Measurements from ENCODE around the gene MYO19.
"Not testable (repeated sequence)": the region's sequence is repeated elsewhere in the genome, so short reads cannot be mapped to it uniquely, and the experiment has no call there.

The MYO19 gene

GRCh38 chr17:36532435-36532975 lies 2.2 kb downstream of the MYO19 start:
- no peak for DNase-seq

DNA sequence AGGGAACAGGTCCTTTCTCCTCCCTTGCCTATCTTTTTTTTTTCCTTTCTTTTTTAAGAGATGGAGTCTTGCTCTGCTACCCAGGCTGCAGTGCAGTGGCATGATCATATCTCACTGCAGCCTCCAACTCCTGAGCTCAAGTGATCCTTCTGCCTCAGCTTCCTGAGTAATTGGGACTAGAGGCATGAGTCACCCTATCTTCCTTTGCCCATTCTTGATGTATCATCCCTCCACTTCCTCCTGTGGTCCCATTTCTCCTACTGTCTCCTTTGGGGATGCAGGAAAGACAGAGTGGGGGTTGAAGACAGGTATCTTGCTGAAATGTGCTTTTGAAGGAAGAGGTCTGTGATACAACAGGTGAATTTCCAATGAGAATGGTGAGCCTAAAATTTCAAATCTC lies 5.5 kb downstream of the MYO19 start:
- no peak for DNase-seq

DNA sequence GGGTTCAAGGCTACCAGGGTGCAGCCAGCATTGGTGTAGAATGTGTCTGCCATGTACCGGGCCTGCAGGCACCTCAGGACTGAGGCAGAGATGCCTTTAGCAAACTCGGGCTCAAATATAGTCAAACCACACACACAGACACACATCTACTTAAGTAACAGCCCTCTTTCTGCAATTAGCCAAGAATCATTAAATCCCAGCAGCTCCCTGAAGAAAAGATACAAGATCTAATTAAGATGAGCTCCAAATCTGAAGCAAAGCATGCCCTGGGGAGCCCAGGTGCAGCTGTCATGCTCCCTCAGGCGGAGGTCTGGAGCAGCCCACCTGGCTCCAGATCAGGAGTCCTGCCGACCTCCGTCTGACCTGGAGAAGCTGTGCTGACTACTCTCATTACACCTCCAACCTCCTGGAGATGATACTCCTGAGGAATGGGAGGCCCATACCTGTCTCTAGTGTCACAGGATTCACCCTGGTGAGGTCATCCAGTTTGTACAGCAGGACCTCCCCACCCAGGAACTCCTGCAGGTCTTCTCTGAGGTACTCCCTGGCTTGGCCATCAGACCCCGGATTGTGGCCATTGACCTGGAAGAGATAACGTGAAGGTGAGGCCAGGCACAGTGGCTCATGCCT lies 6.9 kb downstream of the MYO19 start:
- no peak for DNase-seq

- no peak for DNase-seq
Observed at GRCh38 chr17:36525888-36526287, 8.8 kb downstream of the MYO19 start.

DNA sequence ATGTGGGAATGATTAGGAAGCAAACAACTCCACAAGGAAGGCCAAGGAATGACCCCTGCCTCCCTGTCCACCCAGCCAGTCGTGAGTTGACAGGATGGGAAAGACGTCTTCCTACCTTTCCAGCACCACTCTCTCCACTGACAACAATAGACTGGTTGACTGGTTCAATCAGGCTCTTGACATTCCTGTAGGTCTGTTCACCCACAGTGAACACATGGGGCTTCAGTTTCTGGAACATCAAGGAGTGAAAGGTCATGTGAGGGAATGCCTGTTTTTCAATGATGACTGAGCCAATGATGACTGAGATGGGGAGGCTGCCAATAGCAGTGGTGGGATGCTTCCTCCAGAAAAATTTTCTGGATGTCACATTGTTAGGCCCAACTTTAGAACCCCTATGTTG lies 9.6 kb downstream of the MYO19 start:
- no peak for DNase-seq

DNA sequence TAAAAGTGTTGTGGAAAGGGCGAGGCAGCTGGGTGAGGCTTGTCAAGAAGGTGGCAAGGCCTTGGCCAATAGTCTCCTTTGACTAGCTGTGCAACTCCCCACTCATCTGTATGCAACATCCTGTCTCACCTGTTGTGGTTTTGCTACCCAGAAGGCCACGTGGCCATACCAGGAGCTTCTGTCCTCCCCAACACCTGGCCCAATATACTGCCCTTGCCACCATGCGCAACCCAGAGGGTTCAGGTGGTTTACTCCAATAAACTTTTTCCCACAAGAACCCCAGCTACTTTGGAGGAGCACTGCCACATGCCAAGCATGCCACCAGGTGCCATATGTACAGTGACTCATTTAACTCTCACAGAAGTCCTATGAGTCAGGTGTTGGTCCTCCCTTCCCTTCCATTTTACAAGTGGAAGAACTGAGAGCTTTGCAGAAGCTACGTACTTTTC lies 10.2 kb downstream of the MYO19 start:
- no peak for DNase-seq

GRCh38 chr17:36523113-36523512 lies 11.6 kb downstream of the MYO19 start:
- no peak for DNase-seq

- DNase-seq, result no peak
Observed at GRCh38 chr17:36515837-36516236, 18.8 kb downstream of the MYO19 start.

DNA sequence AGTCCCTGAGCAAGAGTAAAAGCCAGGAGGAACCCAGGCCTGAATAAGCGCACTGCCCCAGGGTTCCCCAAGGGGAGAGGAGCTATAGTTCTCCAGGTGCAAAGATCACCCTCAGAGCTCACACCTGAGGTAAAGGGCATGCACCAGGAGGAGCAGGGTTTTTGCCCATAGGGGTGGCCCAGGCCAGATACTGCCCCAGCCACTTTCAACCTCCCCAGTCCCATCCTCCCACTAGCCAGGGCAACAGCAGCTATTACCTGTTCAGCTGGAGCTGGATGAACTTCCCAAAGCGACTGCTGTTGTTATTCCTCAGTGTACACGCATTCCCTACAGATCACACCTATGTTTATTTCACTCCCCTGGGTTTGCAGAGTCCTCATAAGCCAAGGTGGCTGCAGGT lies 19.8 kb downstream of the MYO19 start:
- no peak for DNase-seq

DNA sequence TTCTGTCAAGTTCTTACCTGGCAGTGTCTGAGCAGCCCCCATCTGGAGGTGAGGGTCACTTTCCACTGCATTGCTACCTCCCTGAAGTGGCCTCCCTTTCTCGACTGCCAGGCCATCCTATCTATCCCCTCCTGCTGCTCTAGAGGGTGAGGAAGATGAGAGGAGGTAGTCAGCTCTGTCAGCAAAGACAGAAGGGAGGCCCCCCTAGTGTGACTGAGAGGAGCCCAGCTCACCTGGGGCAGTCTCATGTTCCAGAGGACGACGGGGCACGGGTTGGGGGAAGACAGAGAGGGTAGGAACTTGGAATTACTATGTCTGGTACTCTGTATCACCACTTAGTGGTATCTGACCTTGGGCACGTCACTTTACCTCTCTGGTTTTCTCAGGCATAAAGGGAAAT lies 22.0 kb downstream of the MYO19 start:
- no peak for DNase-seq

GRCh38 chr17:36511216-36511615 lies 23.5 kb downstream of the MYO19 start:
- no peak for DNase-seq

GRCh38 chr17:36510636-36511035 lies 24.0 kb downstream of the MYO19 start:
- DNase-seq, result no peak

- DNase-seq, result no peak
Observed at GRCh38 chr17:36509272-36509985, 25.2 kb downstream of the MYO19 start.

GRCh38 chr17:36508439-36508838 lies 26.2 kb downstream of the MYO19 start:
- DNase-seq, result not testable (repeated sequence)

DNA sequence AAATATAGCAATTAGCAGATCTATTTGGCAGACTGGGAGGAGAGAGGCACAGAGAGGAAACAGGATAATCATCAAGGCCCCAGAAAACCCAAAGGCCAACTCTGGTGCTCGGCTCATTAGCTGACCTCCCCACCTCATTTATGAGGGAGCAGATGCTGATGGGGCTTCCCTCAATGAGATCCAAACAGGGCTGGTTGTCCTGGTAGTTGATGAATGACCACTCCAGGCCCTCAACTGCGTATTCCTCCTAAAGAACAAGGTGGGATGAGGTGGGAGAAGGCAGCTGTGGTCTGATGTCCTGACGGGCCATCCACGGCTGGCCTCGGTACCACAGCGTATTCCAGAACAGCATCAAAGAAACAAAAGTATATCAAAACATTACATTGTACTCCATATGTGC lies 27.4 kb downstream of the MYO19 start:
- DNase-seq, result no peak

DNA sequence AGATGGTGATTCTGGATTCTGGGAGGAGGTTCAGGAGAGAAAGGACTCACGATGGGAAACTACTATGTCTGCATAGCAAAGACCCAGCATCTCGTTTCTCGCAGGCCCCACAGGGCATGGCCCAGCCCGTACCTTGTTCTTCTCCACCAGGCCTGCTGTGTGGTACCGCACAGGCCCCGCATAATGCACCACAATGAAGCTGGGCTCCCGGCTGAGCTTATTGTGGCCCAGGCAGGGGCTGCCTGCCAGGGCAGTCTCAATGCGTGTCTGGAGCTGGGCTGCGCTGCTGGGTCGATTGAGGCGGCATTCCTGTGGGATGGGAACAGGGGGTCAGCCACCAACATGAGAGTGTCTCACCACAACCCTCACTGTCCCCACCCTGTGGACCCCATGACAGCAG lies 27.8 kb downstream of the MYO19 start:
- no peak for DNase-seq

DNA sequence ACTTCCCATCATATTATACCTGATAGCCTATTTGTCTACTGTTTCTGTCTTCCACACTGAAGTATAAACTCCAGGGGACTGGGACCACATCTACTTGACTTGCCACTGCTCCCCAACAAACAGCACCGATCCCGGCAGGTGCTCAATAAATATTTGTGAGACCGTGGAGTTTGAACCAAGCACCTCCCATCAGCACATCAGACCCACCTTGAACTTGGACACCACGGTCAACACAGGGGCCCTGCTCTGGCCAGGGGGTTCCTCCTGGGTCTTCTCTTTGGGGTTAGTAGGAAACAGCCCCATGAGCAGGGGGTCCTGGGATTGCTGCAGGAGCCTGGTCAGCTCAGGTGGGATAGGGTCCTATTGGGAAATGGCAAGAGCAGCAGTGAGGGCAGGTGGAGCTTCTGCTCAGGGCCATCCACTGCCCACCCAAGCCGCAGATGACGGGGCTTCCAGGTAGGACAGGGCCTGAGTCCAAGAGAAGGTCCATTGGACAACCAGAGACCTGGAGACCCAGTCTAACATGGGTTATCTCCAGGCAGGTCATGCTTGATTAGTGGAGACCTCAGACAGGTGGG lies 28.3 kb downstream of the MYO19 start:
- no peak for DNase-seq

DNA sequence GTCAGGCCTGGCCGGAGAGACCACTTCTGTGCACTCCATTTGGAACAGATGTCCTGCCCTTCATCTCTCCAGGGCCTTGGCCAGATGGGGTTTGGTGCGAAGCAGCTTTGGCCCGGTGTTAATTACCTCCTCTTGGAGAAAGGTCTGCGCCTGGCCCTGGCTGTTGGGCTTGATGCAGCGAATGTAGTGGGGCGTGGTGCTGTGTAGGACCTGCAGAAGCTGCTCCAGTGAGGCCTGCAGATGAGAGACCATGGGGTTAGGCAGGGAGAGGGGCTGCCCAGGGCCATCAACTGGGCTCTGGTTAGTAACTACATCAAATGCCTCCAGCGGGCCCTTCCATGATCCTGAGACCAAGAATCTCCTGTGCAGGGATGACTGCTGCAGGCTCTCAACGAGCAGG lies 29.5 kb downstream of the MYO19 start:
- no peak for DNase-seq

- no peak for DNase-seq
Observed at GRCh38 chr17:36504156-36504545, 30.5 kb downstream of the MYO19 start.

GRCh38 chr17:36503456-36504155 lies 31.1 kb downstream of the MYO19 start:
- no peak for DNase-seq

DNA sequence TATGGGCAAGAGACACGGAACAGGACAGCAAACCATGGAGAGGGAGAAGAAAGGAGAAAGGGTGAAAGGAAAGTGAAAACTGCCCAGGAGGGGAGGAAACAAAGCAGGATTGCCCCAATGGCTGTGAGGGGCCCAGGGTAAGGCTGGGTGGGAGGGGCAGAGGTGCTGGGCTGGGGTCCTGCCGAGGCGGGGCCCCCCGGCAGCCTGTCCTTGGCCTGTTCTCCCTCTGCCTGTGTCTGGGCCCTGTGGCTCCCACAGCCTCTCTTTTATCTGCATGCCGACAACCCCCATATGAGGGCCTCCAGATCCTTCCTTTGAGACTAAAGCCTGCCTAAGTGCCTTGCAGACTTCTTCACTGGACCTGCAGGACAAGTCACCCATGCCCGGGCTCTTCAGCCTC lies 32.7 kb downstream of the MYO19 start:
- no peak for DNase-seq

- DNase-seq, result no peak
Observed at GRCh38 chr17:36501351-36501750, 33.3 kb downstream of the MYO19 start.

DNA sequence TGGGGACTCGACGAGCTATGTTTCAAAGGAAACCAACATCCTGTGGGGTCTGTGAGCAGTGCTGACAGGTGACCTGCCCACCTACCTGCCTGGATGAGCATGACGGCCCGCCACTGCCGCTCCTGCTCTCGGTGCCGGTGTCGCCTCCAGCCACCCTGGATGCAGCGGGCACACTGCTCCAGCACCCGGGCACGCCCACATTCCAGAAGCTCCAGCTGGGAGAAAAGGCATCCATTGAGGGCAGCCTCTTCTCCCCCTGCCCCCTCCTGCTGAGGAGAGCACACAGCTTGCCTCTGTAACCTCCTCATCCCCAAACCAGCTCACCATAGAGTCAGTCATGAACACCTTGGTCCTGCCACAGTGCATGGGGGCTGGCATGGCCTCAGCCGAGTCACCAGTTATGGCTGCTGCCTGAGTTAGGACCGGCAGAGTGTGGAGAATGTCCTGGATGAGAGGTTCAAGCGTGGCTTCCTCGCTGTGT lies 33.9 kb downstream of the MYO19 start:
- DNase-seq, result no peak
